ENCODE measurements around the gene HPN.
"Not testable (repeated sequence)": the region's sequence is repeated elsewhere in the genome, so short reads cannot be mapped to it uniquely, and the experiment has no call there.

The HPN gene

DNA sequence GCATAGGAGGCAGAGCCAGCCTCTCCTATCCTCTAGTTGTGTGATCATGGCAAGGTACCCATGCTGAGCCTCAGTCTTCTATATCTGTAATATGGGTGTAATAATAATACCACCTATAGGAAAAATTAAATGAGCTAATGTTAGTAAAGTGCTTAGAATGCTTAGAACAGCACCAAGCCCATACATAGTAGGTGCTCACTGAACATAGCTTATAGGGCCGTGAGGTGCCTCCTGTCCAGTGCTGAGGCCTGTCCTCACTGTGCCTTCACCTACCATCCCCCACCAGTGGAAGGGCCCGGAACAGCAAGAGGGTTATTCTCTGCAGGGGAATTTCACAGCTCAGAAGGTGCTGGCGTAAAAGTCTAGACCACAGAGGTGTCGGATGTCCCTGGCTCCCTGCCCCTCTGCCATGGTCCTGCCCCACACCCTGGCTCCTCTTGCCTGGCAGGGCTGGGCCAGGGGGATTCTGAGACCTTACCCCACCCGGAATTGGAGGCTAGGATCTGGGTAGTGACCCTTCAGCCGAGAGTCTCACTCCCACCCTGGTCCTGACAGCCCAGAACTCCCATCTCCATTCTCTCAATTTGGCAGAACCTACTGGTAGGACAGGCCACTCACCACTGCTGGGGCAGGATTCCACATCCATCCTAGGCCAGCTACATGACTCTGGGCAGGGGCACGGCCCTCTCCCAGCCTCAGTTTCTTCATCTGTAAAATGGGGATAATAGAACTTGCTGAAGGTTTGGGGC is 13.5 kb upstream of the HPN start:
- DNase-seq (ENCODE audit: low spot score) = no peak

DNA sequence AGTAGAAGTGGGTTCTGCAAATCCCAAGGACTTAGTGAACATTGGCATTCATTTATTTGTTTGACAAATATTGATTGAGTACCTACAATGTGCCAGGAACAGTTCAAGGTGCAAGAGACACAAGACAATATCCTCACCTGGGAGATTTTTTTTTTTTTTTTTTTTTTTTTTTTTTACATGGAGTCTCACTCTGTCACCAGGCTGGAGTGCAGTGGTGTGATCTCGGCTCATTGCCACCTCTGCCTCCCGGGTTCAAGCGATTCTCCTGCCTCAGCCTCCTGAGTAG is 13.0 kb upstream of the HPN start:
- DNase-seq (ENCODE audit: low spot score) = not testable (repeated sequence)

DNA sequence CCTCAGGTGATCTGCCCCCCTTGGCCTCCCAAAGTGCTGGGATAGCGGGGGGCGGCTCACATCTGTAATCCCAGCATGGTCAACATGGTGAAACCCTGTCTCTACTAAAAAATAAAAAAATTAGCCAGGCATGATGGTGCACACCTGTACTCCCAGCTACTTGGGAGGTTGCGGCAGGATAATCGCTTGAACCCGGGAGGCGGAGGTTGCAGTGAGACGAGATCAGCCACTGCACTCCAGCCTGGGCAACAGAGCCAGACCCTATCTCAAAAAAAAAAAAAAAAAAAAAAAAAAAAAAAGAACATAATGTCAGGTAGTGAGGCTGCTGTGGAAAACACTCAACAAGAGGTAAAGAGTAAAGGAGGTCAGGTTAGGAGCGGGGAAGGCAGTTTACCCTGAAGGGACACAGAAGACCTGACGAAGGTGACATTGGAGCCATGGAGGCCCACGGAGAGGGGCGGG is 12.2 kb upstream of the HPN start:
- DNase-seq (ENCODE audit: low spot score) = not testable (repeated sequence)

DNA sequence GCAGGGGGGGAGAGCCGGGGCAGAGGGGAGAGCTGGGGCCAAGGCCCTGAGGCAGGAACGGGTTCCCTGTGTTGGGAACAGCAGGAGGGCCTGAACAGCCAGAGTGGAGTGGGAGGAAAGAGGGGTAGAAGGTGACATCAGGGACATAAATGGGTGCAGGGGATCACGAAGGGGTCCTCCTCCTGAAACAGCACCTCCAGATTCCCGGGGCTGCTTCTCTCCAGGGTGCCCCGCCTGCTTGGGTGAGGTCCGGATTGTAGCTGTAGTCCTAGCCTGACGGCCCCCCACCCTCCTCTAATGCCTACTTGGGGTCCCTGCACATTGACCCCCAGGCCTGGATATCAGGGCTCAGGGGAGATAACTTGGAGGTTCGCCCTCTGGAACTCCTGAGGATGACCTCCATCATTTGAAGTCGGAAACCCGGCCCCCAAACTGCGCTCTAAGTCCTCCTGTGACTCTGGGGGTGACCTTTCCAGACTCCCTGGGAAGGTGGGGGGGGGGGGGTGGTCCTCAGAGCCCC is 11.7 kb upstream of the HPN start:
- DNase-seq (ENCODE audit: low spot score) = no peak

DNA sequence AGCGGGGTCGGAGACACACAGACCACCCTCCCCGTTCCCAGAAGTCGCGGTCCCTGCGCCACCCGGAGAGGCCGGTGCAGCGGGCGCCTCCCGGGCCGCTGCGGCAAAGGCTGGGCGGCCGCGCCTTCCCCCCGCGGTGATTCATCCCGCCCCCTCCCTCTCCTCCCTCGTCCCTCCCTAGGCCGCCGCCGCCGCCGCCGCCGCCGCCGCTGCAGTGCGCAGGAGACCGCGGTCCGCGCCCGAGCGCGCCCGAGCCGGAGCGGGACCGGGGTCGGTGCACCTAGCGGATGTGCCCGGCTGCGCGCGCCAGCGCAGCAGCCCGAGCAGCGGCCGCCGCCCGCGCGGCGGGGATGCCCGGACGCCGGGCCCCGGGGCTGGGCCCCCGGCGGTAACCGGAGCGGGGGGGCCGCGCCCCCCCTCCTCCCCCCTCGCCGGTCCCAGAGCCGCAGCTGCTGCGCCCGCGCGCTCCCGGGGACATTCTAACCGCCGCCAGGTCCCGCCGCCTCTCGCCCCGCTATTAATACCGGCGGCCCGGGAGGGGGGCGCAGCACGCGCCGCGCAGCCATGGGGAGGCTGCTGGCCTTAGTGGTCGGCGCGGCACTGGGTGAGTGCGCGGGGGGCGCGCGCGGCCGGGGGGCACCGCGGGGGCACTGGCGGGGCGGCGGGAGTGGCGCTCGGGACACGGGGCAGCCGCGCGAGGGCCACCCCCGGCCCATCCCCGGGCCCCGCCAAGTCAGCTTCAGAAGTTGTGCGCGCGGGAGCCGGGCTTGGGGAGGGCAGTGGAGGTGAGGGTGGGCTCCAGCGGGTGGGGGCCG is 11.1 kb upstream of the HPN start, which contains the start of gene SCN1B:
SCN1B (plus strand) TSS at position 214 of the 815 bp plus-strand sequence; CDS start at position 565, 351 bp downstream.
- DNase-seq (ENCODE audit: low spot score) = no peak

DNA sequence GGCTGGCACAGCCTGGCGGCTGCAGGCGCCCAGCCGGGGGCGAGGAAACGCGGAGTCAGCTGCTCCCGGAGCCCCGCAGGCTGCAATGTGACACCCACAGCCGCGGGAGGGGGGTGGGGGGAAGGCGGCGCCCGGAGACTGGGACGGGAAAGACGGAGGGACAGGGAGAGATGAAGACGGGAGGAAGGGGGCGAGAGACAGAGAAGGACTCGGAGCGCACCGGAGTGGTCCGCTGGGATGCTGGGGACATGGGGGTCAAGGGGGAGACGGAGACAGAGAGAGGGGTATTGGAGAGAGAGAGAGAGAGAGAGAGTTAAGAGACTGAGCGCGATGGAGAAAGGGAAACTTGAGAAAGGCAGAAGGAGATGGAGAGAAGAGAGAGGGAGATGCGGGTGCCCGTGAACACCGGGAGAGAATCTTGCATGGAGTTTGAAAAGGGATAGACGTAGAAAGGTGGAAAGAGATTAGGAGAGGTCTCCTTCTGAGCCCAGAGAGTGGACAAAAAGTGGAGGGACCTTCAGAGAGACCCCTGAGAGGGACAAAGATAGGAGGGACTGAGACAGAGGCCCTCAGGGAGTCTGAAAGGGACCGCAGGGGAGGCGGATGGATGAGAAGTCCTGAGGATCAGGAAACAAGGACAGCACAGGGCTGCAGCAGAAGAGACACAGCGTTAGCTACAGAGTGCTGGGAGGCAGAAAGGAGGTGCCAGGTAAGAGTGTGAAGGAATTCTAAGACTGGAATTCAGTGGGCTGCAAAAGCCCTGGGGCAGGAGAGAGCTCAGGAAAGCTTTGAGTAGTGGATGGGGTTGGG is 10.2 kb upstream of the HPN start:
- no peak for DNase-seq (ENCODE audit: low spot score)

DNA sequence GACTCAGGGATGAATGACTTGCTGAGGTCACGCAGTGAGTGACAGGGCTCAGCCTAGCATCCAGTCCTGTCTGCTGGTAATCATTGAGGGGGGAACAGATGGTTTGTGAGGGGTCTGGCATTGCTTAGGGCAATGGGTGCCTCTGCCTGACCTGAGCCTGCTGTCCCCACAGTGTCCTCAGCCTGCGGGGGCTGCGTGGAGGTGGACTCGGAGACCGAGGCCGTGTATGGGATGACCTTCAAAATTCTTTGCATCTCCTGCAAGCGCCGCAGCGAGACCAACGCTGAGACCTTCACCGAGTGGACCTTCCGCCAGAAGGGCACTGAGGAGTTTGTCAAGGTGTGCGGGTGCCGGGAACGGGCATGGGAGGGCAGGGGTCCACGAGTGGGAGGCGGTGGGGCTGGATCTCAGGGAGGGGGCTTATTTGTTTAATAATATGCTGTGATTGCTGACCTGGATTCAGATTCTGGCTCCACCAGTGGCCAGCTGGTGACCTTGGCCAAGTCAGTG is 9.1 kb upstream of the HPN start:
- DNase-seq (ENCODE audit: low spot score) = no peak

DNA sequence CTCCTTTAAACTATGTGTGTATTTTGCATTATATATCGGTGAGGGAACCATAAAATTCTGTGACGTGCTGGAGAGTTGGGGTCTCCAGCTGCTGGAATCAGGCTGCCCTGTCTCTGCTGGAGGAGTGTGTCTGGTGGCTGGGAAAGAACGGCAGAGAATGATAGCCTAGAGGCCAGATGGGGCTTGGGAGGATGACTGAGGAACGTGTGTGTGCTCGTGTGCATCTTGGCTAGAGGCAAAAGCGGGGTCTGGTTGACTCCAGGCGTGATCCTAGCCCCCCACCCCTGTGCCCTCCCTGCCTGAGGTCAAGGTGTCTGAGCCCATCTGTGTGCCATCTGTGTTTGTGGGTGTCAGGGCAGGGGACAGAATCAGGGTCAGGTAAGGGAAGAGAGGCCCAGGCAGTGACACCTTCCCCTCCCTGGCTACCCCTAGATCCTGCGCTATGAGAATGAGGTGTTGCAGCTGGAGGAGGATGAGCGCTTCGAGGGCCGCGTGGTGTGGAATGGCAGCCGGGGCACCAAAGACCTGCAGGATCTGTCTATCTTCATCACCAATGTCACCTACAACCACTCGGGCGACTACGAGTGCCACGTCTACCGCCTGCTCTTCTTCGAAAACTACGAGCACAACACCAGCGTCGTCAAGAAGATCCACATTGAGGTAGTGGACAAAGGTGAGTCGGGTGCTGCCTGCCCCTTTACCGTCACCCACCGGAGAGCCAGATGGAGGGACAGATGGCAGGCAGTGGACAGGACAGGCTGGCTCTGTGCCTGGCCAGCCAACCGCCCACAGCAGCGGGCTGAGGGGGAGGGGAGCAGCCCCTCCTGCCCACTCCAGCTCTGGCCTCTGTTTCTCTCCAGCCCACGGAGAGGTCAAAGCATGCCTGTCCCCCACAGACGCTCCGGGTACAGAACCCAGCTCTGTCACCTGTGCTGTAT is 8.2 kb upstream of the HPN start:
- DNase-seq (ENCODE audit: low spot score) = no peak

DNA sequence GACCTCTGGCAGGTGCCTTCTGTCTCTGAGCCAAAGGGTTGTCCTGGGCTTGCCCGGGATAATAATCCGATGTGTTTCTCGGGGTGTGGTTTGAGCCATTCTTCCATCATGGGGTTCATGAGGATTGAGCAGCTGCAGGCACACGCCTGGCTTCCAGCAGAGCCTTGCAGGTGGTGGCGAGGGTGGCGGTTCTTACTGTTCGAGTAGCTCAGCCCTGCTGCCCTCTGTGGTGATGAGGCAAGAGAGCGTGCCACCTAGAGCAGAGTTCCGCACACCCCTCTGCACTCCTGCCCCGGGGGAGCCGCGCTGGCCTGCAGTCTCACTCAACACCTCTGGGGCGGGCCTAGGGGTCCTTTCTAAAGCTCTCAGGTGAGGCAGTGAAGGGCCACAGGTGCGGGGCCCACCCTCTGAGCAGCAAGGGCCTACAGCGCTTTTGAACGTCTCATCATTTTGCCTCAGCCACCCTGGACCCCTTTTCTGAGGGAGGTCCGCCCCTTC is 7.5 kb upstream of the HPN start:
- no peak for DNase-seq (ENCODE audit: low spot score)

DNA sequence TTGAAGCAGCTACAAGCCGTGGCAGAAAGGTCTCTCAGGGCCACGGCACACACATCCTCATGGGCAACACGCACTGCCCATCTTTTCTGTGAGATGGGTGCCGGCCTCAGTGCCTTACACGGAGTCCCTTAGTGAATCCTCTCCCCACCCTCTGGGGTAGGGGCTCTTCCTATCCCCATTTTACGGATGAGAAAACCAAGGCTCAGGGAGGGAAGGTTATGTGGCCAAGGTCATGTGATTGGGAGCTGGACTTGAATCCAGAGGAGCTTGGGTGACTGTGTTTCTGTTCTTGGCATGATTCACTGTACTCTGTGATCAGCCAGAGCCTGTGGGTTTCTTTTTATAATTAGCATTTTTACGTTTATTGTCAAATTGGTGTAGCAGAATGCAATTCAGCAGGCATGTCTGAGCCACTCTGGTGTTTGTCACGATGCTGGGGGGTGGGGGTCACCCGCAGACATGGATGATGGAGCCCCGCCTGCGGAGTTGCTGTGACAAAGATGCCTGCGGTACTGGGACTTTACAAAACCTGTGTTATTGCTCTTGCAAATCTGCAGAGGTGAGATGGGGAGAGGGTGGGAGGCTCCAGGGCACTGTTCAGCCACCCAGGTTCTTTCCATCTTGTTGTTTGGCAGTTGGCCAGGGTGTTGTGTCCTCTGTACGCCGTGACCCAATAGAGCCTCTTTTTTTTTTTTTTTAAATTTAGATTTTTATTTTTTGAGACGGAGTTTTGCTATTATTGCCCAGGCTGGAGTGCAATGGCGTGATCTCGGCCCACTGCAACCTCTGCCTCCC is 6.7 kb upstream of the HPN start:
- no peak for DNase-seq (ENCODE audit: low spot score)

DNA sequence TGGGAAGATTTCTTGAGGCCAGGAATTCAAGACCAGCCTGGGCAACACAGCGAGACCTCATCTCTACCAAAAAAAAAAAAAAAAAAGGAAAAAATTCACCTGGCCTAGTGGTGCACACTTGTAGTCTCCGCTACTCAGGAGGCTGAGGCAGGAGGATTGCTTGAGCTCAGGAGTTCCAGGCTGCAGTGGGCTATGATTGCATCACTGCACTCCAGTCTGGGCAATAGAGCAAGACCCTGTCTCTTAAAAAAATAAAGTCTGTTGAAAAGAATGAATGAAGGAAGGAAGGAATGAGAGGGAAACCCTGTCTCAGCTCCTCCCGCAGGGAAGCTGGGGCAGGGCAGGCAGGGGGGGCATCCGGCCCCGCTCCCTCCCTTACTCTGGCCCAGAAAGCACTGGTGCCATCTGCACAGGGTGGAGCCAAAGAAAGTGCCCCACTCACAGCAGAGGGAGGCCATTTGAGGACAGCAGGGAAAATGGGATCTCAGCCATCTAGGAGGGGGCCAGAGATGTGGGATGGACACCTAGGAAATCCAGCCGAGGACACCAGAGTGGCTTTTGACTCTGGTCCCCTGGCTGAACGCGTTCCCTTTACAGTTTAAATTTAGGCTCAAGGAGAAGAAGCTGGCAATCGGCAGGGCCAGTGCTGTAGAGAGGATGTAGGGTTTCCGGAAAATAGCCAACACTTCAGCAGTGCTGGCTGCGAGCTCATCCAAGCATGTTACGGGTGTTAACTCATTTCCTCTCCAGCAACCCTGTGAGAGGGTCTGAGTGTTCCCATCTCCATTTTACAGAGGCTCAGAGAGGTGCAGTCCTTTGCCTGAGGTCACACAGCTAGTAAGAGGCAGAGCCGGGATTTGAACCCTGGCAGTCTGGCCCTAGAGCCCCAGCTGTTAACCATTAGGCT is 3.6 kb upstream of the HPN start:
- DNase-seq (ENCODE audit: low spot score) = peak; percentile 69

DNA sequence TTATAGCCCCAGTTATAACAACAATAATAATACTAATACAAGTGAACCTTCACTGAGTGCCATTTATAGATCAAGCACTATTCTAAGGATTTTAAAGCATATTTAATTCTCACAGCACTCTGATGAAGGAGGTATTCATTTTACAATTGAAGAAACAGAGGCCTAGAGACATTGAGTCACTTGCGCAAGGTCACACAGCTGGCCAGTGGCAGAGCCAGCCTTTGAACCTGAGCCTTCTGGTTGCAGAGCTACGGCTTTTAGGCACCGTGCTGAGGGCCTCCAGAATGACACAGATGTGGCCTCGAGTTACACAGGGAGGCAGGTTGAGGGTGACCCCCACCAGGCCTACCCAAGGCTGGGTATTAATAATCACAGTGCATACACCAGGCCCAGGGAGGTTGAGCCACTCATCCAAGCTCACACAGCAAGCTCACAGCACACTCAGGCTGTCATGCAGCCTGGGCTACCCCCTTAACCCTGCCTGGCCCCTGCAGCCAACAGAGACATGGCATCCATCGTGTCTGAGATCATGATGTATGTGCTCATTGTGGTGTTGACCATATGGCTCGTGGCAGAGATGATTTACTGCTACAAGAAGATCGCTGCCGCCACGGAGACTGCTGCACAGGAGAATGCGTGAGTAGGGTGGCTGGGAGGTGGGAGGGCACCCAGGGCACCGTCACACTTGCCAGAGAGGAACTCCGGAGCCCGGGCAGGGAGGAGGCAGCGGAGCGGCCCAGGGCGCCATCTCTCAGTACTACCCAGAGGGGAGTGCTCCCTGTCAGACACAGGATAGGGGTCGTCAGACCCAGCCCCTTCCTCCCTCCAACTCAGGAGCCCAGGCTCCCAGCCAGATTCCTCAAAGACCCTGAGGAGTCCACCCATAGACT is 2.7 kb upstream of the HPN start:
- no peak for DNase-seq (ENCODE audit: low spot score)

DNA sequence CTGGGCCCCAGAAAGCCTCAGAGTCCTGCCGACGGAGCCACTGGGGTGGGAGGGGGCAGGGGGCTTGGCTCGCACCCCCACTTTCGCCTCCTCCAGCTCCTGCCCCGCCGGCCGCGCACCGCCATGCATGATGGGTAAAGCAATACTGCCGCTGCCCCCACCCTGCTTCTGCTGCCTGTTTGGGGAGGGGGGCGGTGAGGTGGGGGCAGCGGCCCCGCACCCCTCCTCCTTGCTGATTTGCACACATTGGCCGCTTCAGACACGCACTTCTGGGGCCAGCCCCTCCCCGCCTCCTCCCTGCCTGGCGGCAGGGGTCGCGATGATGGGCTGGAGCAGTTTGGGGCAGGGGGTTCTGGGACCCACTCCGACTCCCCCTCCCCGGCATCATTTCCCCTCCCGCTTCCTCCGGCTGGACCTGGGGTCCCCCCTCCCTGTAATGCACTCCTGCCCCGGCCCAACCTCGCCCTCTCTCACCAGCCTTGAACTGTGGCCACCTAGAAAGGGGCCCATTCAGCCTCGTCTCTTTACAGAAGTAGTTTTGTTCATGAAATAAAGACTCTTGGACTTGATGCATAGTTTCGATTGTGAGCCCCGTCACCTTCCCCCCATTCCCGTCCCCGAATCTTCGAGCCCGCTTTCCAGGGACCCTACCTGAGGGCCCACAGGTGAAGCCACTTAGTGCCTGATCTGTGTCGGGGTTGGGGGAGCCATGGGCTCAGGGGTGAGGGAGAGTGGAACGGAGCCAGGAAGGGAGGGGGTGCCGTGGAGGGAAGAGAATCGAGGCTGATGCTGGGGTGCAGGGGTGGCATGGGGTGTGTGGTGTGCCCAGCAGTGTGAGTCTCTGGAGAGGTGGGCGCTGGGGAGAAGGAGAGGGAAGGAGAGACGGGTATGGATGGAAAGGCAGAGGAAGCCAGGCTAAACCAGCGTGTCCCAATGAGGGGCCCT is 1.4 kb upstream of the HPN start:
- DNase-seq (ENCODE audit: low spot score) = no peak

DNA sequence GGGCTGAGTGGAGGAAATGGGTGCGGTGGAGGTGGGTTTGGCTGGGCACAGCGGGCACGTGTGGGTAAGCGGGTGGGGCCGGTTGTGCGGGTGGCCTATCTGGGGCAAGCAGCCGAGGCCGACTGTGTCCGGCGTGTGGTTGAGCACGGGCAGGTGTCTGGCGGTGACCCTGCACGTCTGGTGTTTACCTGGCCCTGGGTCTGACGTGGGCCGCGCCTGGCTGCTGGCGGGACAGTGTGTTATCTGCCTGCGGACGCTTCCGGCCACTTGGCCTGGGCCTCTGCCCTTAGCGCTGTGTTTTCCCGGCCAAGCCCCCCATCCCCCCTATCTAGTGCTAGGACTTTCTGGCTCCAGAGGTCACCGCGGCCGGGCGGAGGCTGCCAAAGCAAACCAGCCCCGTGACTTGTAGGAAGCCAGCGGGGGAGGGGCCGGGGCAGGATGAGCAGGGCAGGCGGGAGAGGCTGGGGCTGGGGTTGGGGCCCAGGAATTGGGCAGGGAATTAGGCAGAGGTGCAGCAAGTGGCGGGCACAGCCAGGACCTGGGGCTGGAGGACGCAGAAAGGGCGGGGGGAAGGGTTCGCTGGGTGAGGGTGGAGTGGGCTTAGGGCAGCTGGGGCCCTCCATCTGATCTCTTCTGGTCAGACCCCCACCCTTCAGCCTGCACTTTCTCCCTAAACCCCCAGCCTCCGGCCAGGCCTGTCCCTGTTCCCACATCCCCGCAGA is 534 bp upstream of the HPN start:
- peak; percentile 78 for DNase-seq (ENCODE audit: low spot score)

DNA sequence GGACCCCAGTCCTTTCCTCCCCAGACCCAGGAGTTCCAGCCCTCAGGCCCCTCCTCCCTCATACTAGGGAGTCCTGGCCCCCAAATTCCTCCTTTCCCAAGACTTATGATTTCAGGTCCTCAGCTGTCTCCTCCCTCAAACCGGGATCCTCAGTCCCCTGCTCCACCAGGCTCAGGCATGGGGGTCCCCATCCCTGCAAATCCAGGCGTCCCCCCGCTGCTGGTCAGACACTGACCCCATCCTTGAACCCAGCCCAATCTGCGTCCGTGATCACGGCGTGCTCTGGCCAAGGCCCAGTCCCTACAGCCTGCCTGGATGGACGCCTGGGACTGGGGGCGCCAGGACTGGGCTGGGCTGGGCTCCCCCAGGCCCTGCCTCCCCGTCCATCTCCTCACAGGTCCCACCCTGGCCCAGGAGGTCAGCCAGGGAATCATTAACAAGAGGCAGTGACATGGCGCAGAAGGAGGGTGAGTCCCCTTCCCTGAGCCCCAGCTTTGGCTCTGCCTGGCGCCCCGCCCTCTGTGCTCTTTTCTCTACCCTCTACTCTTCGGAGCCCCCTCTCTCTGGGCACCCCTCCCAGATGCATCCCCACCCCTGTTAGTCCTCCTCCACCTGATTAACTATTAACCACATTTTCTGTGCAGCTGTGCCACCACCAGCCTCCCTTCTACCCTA is 672 bp downstream of the HPN start:
- no peak for DNase-seq (ENCODE audit: low spot score)
